CD14-positive monocyte (primary cell): Measurements from ENCODE around the gene NKAIN2. TPM values are rescaled to one million over a fixed set of nuclear protein-coding genes. Genes with fewer than 3 reads are reported as not detected.

Source experiments
- DNase-seq, 3 donors: peaks; one replicate each; pipeline ENCODE4 v3.0.0-alpha.2; 2011 to 2022
- H2AFZ ChIP-seq: 2 replicates; pipeline ENCODE4 v1.6.0; 2012; ENCODE audit warnings: mild to moderate bottlenecking, low read depth, low read length, inconsistent platforms; ENCODE audit not compliant: insufficient read depth, poor library complexity, severe bottlenecking
- H3K27ac ChIP-seq, 2 donors: 1 replicate in 1 of 2; 2 replicates in 1 of 2; pipeline ENCODE4 v1.5.1; 2012 to 2013; ENCODE audit warnings: low read length in 2 of 2, control low read depth in 1 of 2, inconsistent platforms in 1 of 2, low read depth in 1 of 2, mild to moderate bottlenecking in 1 of 2
- H3K27me3 ChIP-seq, 2 donors: one replicate each; pipeline versions ENCODE4 v1.6.0 to v1.6.1; 2011 to 2013; ENCODE audit warnings: low read length in 2 of 2; ENCODE audit not compliant: control insufficient read depth in 2 of 2, insufficient read depth in 2 of 2
- H3K36me3 ChIP-seq, 2 donors: replicated peaks in 1 of 2; 1 replicate in 1 of 2; 2 replicates in 1 of 2; pipeline versions ENCODE4 v1.5.1 to v1.6.1; 2012 to 2013; ENCODE audit warnings: low read length in 2 of 2, control low read depth in 1 of 2, inconsistent platforms in 1 of 2, mild to moderate bottlenecking in 1 of 2; ENCODE audit not compliant: insufficient read depth in 2 of 2, control insufficient read depth in 1 of 2
- H3K4me1 ChIP-seq, 2 donors: 1 replicate in 1 of 2; 2 replicates in 1 of 2; pipeline versions ENCODE4 v1.5.1 to v1.6.1; 2012 to 2013; ENCODE audit warnings: low read length in 2 of 2, control low read depth in 1 of 2, inconsistent platforms in 1 of 2, mild to moderate bottlenecking in 1 of 2, moderate library complexity in 1 of 2; ENCODE audit not compliant: insufficient read depth in 2 of 2, control insufficient read depth in 1 of 2
- H3K4me2 ChIP-seq: replicated peaks from 2 replicates; pipeline ENCODE3; 2012; ENCODE audit warnings: low read length, moderate library complexity, mild to moderate bottlenecking; ENCODE audit not compliant: poor library complexity, severe bottlenecking; ENCODE audit errors: extremely low read depth
- H3K4me3 ChIP-seq, 3 experiments: fragments of 200-600 bp in 1 of 3; sonication (generic) in 1 of 3; replicated peaks in 1 of 3; 1 replicate in 2 of 3; 2 replicates in 1 of 3; pipeline ENCODE4 v1.5.1; 2011 to 2013; ENCODE audit warnings: low read length in 3 of 3, mild to moderate bottlenecking in 3 of 3, control low read depth in 2 of 3, low read depth in 2 of 3, inconsistent platforms in 1 of 3, moderate library complexity in 1 of 3
- H3K79me2 ChIP-seq: 2 replicates; pipeline ENCODE4 v1.6.0; 2012; ENCODE audit warnings: mild to moderate bottlenecking, control low read depth, inconsistent platforms, low read length, moderate library complexity; ENCODE audit not compliant: insufficient read depth
- H3K9ac ChIP-seq: 2 replicates; pipeline ENCODE4 v1.6.0; 2017; ENCODE audit warnings: low read length, mild to moderate bottlenecking; ENCODE audit not compliant: insufficient read depth, poor library complexity, severe bottlenecking
- H3K9me3 ChIP-seq, 2 donors: replicated peaks in 1 of 2; 1 replicate in 1 of 2; 2 replicates in 1 of 2; pipeline versions ENCODE4 v1.5.1 to v1.6.1; 2012 to 2013; ENCODE audit warnings: low read length in 2 of 2, control low read depth in 1 of 2; ENCODE audit not compliant: control insufficient read depth in 1 of 2, insufficient read depth in 1 of 2
- H4K20me1 ChIP-seq: 2 replicates; pipeline ENCODE4 v1.6.0; 2012; ENCODE audit warnings: mild to moderate bottlenecking, low read length, control low read depth, moderate library complexity; ENCODE audit not compliant: insufficient read depth
- H3K27ac Mint-ChIP-seq, 7 donors: one replicate each; pipeline ENCODE4 v1.8.0; 2020; ENCODE audit warnings: mild to moderate bottlenecking in 7 of 7, mixed read lengths in 7 of 7, moderate library complexity in 6 of 7, inconsistent platforms in 2 of 7
- H3K27me3 Mint-ChIP-seq, 3 donors: one replicate each; pipeline ENCODE4 v1.8.0; 2021 to 2022; ENCODE audit warnings: low read depth in 3 of 3, mild to moderate bottlenecking in 3 of 3, mixed read lengths in 3 of 3, moderate library complexity in 3 of 3, inconsistent platforms in 1 of 3
- H3K36me3 Mint-ChIP-seq, 2 donors: one replicate each; pipeline ENCODE4 v1.8.0; 2020; ENCODE audit warnings: mixed read lengths in 2 of 2, inconsistent platforms in 1 of 2, mild to moderate bottlenecking in 1 of 2
- H3K4me1 Mint-ChIP-seq: one replicate; pipeline ENCODE4 v1.8.0; 2020; ENCODE audit warnings: mild to moderate bottlenecking, mixed read lengths
- H3K4me3 Mint-ChIP-seq, 2 donors: one replicate each; pipeline ENCODE4 v1.8.0; 2020; ENCODE audit warnings: mild to moderate bottlenecking in 2 of 2, mixed read lengths in 2 of 2, moderate library complexity in 1 of 2
- H3K9me3 Mint-ChIP-seq, 7 donors: one replicate each; pipeline ENCODE4 v1.8.0; 2020 to 2022; ENCODE audit warnings: mixed read lengths in 7 of 7, mild to moderate bottlenecking in 6 of 7, moderate library complexity in 6 of 7, inconsistent platforms in 2 of 7
- CTCF ChIP-seq: fragments of 200-600 bp; IDR thresholded peaks from one replicate; pipeline ENCODE4 v1.8.0; 2022; ENCODE audit warnings: antibody characterized with exemption, mild to moderate bottlenecking
- WGBS: methylation state at CpG from one replicate; pipeline ENCODE4 v1.1.5; 2013; ENCODE audit warnings: missing lambda C conversion rate; ENCODE audit not compliant: insufficient coverage; 5-methylcytosine and 5-hydroxymethylcytosine counted together
- intact Hi-C, 2 donors: fragments of 100-400 bp; cut with micrococcal nuclease; formaldehyde crosslinking; loops; one replicate each; pipeline versions ENCODE4 v1.15.0 to v1.15.1; 2023
- polyA plus RNA-seq, 3 donors: library from polyadenylated mRNA; depleted of rRNA in 1 of 3; unstranded in 2 of 3; stranded (reverse) in 1 of 3; fragments of 300-500 nt in 2 of 3; fragments of >200 nt in 1 of 3; fragmentation: Illumina TruSeq in 2 of 3; gene quantifications; 1 replicate in 2 of 3; 2 replicates in 1 of 3; pipeline ENCODE4 v1.2.3, GENCODE V29; 2012 to 2021

The NKAIN2 gene
- polyA plus RNA-seq, 3 donors = not detected

GRCh38 chr6:124029567-124029966, 225.9 kb downstream of the NKAIN2 start:
- no peak for TF ChIP-seq CTCF
- H2AFZ ChIP-seq = no peak overlapping the region
- H3K9me3 ChIP-seq = no peaks in the 10 kb centered on the region
- H3K27ac ChIP-seq = no peak overlapping the region
- no peak overlapping the region for H3K4me3 Mint-ChIP-seq
- H3K79me2 ChIP-seq = no peaks in the 10 kb centered on the region
- WGBS = no CpG with 5 or more reads among the region's 5 CpGs
- intact Hi-C loops = no loop called here
- no peak overlapping the region for H3K9ac ChIP-seq
- no peak overlapping the region for H3K27ac Mint-ChIP-seq
- H3K4me2 ChIP-seq = no peak overlapping the region
- no peak overlapping the region for H3K4me3 ChIP-seq
- no peaks in the 10 kb centered on the region for H4K20me1 ChIP-seq
- no peaks in the 10 kb centered on the region for H3K27me3 Mint-ChIP-seq
- H3K4me1 ChIP-seq = no peaks in the 10 kb centered on the region
- H3K4me1 Mint-ChIP-seq = peaks cover 5% of the 10 kb centered on the region
- peaks cover 0 to under 1% (median 0%) of the 10 kb centered on the region in 7 donors for H3K9me3 Mint-ChIP-seq
- DNase-seq = no peak
- no peaks in the 10 kb centered on the region for H3K36me3 Mint-ChIP-seq
- H3K27me3 ChIP-seq = no peaks in the 10 kb centered on the region
- no peaks in the 10 kb centered on the region for H3K36me3 ChIP-seq

GRCh38 chr6:124033501-124033900, 229.8 kb downstream of the NKAIN2 start:
- Histone ChIP-seq H3K27ac (no peak overlapping the region), H3K27me3 (no peaks in the 10 kb centered on the region), H3K4me1 (no peaks in the 10 kb centered on the region), H3K9ac (no peak overlapping the region), H3K4me3 (no peak overlapping the region), H4K20me1 (no peaks in the 10 kb centered on the region), H3K79me2 (no peaks in the 10 kb centered on the region), H2AFZ (no peak overlapping the region), H3K36me3 (no peaks in the 10 kb centered on the region), H3K4me2 (no peak overlapping the region), H3K9me3 (no peaks in the 10 kb centered on the region)
- no peak overlapping the region for H3K4me3 Mint-ChIP-seq
- no peak overlapping the region for H3K27ac Mint-ChIP-seq
- intact Hi-C loops = no loop called here
- H3K9me3 Mint-ChIP-seq = peaks cover 0 to 8% (median 0%) of the 10 kb centered on the region in 7 donors
- no peak for DNase-seq
- WGBS = no CpG with 5 or more reads among the region's 3 CpGs
- H3K4me1 Mint-ChIP-seq = no peaks in the 10 kb centered on the region
- H3K36me3 Mint-ChIP-seq = no peaks in the 10 kb centered on the region
- TF ChIP-seq CTCF = no peak
- peaks cover 0 to 2% (median 0%) of the 10 kb centered on the region in 3 donors for H3K27me3 Mint-ChIP-seq
